Neuronal stem cell (in vitro differentiated cells): Measurements from ENCODE around the gene HSPB8.

Experiments used
- DNase-seq: peaks from one replicate; pipeline ENCODE4 v3.0.0-alpha.2; 2013; ENCODE audit warnings: low spot score
- H2AFZ ChIP-seq: one replicate; pipeline ENCODE4 v1.6.1; 2013; ENCODE audit warnings: mild to moderate bottlenecking, low read length, inconsistent platforms
- H2AK5ac ChIP-seq: 2 replicates; pipeline ENCODE4 v1.6.1; 2013; ENCODE audit warnings: low read depth, mild to moderate bottlenecking, inconsistent platforms, low read length, moderate library complexity, mixed read lengths
- H2BK120ac ChIP-seq: 2 replicates; pipeline ENCODE4 v1.6.1; 2013; ENCODE audit warnings: low read depth, mild to moderate bottlenecking, inconsistent platforms, low read length, moderate library complexity, mixed read lengths
- H2BK12ac ChIP-seq: one replicate; pipeline ENCODE4 v1.6.1; 2013; ENCODE audit warnings: low read length, inconsistent platforms
- H2BK15ac ChIP-seq: 2 replicates; pipeline ENCODE4 v1.6.1; 2013; ENCODE audit warnings: mild to moderate bottlenecking, low read length, inconsistent platforms, mixed read lengths
- H2BK5ac ChIP-seq: one replicate; pipeline ENCODE4 v1.6.1; 2013; ENCODE audit warnings: inconsistent platforms, mild to moderate bottlenecking, low read length, moderate library complexity
- H3K14ac ChIP-seq: one replicate; pipeline ENCODE4 v1.6.1; 2013; ENCODE audit warnings: low read length, inconsistent platforms
- H3K18ac ChIP-seq: 2 replicates; pipeline ENCODE4 v1.6.1; 2013; ENCODE audit warnings: low read length, inconsistent platforms
- H3K23ac ChIP-seq: 2 replicates; pipeline ENCODE4 v1.6.1; 2013; ENCODE audit warnings: low read depth, mild to moderate bottlenecking, mixed read lengths, low read length, inconsistent platforms; ENCODE audit not compliant: poor library complexity
- H3K27ac ChIP-seq: replicated peaks from 3 replicates; pipeline ENCODE4 v1.5.1; 2013; ENCODE audit warnings: low read length, inconsistent platforms
- H3K27me3 ChIP-seq, 3 experiments: 2 replicates each; pipeline ENCODE4 v1.6.1; 2013; ENCODE audit warnings: low read length in 3 of 3, mild to moderate bottlenecking in 2 of 3, inconsistent platforms in 1 of 3, low read depth in 1 of 3, mixed read lengths in 1 of 3, moderate library complexity in 1 of 3; ENCODE audit not compliant: control insufficient read depth in 3 of 3, insufficient read depth in 3 of 3
- H3K36me3 ChIP-seq, 2 donors: replicated peaks in 1 of 2; 2 replicates each; pipeline ENCODE4 v1.6.1; 2013; ENCODE audit warnings: low read length in 2 of 2; ENCODE audit not compliant: control insufficient read depth in 2 of 2, insufficient read depth in 2 of 2
- H3K4ac ChIP-seq: 2 replicates; pipeline ENCODE4 v1.6.1; 2013; ENCODE audit warnings: inconsistent platforms, mild to moderate bottlenecking, low read length, moderate library complexity
- H3K4me1 ChIP-seq, 2 donors: 1 replicate in 1 of 2; 2 replicates in 1 of 2; pipeline ENCODE4 v1.6.1; 2013; ENCODE audit warnings: low read length in 2 of 2, low read depth in 1 of 2; ENCODE audit not compliant: control insufficient read depth in 2 of 2, insufficient read depth in 1 of 2
- H3K4me2 ChIP-seq: one replicate; pipeline ENCODE4 v1.6.1; 2013; ENCODE audit warnings: mild to moderate bottlenecking, low read length, inconsistent platforms; ENCODE audit not compliant: insufficient read depth, poor library complexity, severe bottlenecking
- H3K4me3 ChIP-seq, 2 donors: 2 replicates each; pipeline ENCODE4 v1.5.1; 2013; ENCODE audit warnings: low read length in 2 of 2, mild to moderate bottlenecking in 2 of 2, inconsistent platforms in 1 of 2, moderate library complexity in 1 of 2
- H3K79me1 ChIP-seq: one replicate; pipeline ENCODE4 v1.6.1; 2013; ENCODE audit warnings: low read depth, mild to moderate bottlenecking, inconsistent platforms, low read length, moderate library complexity
- H3K9ac ChIP-seq: one replicate; pipeline ENCODE4 v1.6.1; 2013; ENCODE audit warnings: mild to moderate bottlenecking, low read depth, low read length, inconsistent platforms; ENCODE audit not compliant: poor library complexity
- H3K9me3 ChIP-seq, 2 donors: replicated peaks in 1 of 2; 2 replicates each; pipeline versions ENCODE3 to v1.6.1; 2013; ENCODE audit warnings: low read length in 2 of 2, mild to moderate bottlenecking in 2 of 2, inconsistent platforms in 1 of 2, low read depth in 1 of 2, mixed read lengths in 1 of 2, moderate library complexity in 1 of 2; ENCODE audit not compliant: control insufficient read depth in 2 of 2, insufficient read depth in 1 of 2
- H4K8ac ChIP-seq: one replicate; pipeline ENCODE4 v1.6.1; 2013; ENCODE audit warnings: low read depth, mild to moderate bottlenecking, inconsistent platforms, low read length, moderate library complexity
- H4K91ac ChIP-seq: one replicate; pipeline ENCODE4 v1.6.1; 2013; ENCODE audit warnings: low read length, low read depth, mild to moderate bottlenecking, inconsistent platforms; ENCODE audit not compliant: poor library complexity
- whole genome bisulfite sequencing, 2 donors: extraction: QIAGEN DNeasy Blood & Tissue Kit; methylation state at CpG; one replicate each; pipeline ENCODE4 v1.1.7; 2013; ENCODE audit warnings: missing lambda C conversion rate in 2 of 2, mixed read lengths in 1 of 2; ENCODE audit not compliant: insufficient read length in 2 of 2, insufficient replicate concordance in 1 of 2; ENCODE audit errors: extremely low coverage in 2 of 2; 5-methylcytosine and 5-hydroxymethylcytosine counted together

Gene HSPB8

GRCh38 chr12:119241049-119241448, 62.3 kb downstream of the HSPB8 start:
- Histone ChIP-seq H2AFZ (no peak overlapping the region), H4K8ac (no peak overlapping the region), H3K14ac (no peak overlapping the region), H3K4me3 (no peak overlapping the region), H3K4me1 (no peaks in the 10 kb centered on the region), H2AK5ac (no peak overlapping the region), H3K4me2 (no peak overlapping the region), H4K91ac (no peak overlapping the region), H2BK15ac (no peak overlapping the region), H3K9me3 (no peaks in the 10 kb centered on the region), H3K36me3 (no peaks in the 10 kb centered on the region), H3K18ac (no peak overlapping the region), H2BK5ac (no peak overlapping the region), H3K23ac (no peak overlapping the region), H3K4ac (no peak overlapping the region), H3K9ac (no peak overlapping the region), H2BK120ac (no peak overlapping the region), H3K27ac (no peak overlapping the region), H3K79me1 (no peaks in the 10 kb centered on the region), H3K27me3 (no peaks in the 10 kb centered on the region), H2BK12ac (no peak overlapping the region)
- no peak for DNase-seq
- WGBS, 2 donors, result no CpG with 5 or more reads among the region's 5 CpGs

DNA sequence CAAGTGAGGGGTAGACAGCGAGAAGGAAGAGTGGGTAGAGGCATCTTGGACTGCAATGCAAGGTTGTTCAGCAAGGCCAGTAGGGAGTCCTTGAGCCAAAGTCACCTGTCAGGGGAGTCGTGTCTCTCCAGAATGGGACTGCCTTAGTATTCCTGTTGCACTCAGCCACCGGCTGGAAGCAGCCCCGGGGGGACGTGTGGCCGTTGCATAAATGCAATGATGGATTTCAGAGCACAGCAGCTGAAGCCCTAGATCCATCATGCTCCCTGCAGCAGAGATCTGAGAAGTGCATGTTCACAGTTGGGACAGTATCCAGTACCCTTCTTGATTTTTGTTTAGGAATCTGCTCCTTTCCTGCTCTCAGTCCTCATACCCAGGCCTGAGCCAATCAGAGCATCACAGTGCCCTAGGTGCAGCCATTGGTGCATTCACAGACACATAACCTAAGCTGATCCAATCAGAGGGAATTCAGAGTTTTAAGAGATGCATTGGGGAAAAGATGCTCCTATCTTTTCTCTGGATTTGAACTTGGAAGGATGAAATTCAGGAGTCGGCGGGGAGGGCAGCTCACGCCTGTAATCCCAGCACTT, 62.9 kb downstream of the HSPB8 start:
- H3K4me2 ChIP-seq, result no peak overlapping the region
- no peak overlapping the region for H2BK5ac ChIP-seq
- no peaks in the 10 kb centered on the region for H3K27me3 ChIP-seq
- no peak overlapping the region for H2AFZ ChIP-seq
- H2AK5ac ChIP-seq, result peak overlapping the region; percentile 8
- H3K9me3 ChIP-seq, result no peaks in the 10 kb centered on the region
- no peak overlapping the region for H3K4me3 ChIP-seq
- no peaks in the 10 kb centered on the region for H3K36me3 ChIP-seq
- H2BK120ac ChIP-seq, result no peak overlapping the region
- H4K8ac ChIP-seq, result no peak overlapping the region
- H3K79me1 ChIP-seq, result no peaks in the 10 kb centered on the region
- H3K18ac ChIP-seq, result peak overlapping the region; percentile 77
- no peak overlapping the region for H3K9ac ChIP-seq
- H3K4ac ChIP-seq, result no peak overlapping the region
- no peaks in the 10 kb centered on the region for H3K4me1 ChIP-seq
- no peak overlapping the region for H3K14ac ChIP-seq
- no CpG with 5 or more reads among the region's 9 CpGs for WGBS, 2 donors
- no peak overlapping the region for H2BK15ac ChIP-seq
- H4K91ac ChIP-seq, result no peak overlapping the region
- no peak overlapping the region for H2BK12ac ChIP-seq
- no peak for DNase-seq
- no peak overlapping the region for H3K23ac ChIP-seq
- H3K27ac ChIP-seq, result no peak overlapping the region
